ENCODE measurements around the gene TMEM72.

DNA sequence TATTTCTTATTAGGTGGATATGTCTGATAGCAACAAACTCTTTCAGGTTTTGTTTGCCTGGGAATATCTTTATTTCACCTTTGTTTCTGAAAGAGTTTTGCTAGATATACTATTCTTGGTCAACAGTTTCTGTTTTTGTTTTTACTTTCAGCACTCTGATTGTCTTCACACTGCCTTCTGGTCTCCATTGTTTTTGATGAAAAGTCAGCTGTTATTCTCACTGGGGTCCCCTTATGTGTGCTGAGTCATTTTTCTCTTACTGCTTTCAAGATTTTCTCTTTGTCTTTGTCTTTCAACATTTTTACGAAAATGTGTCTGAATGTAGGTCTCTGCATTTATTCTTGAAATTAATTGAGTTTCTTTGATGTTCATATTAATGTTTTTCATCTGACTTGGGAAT, 33.2 kb downstream of the TMEM72 start:
- TF ChIP-seq GATA2 (IDR thresholded peaks at IDR 0.05; ENCODE audit: low read depth, low read length) (no peak), GATA3 (IDR thresholded peaks at IDR 0.05; ENCODE audit: low read depth, low read length) (no peak)

Measured in SH-SY5Y (cell line).